ENCODE measurements around the gene FAN1.

DNA sequence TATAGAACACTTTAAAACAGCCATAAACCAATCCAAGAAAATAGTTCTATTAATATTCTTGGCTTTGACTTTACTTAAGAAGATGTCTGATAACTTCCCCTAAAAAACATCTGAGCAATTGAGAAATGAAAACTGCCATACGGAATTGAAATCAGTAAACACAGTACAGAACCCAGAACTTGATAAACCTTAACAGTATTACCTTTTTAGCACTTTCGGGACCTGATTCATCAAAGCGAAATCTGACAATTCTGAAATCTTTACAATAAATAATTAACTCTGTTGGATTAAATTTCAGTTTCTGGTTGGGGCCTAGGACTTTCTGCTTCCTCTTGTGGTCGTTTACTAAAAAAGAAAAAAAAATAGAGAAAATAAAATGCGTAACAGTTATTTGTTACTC, 70.4 kb downstream of the FAN1 start:
- TF ChIP-seq CTCF (IDR thresholded peaks at IDR 0.05): no peak
- TF ChIP-seq EZH2 (IDR thresholded peaks at IDR 0.05; ENCODE audit: borderline replicate concordance, insufficient read depth, low read depth, low read length, poor library complexity, severe bottlenecking): no peak

Data from B cell (primary cell).